HCT116 (cell line): ENCODE results near the gene ATP5F1D. TPM values are rescaled to one million over a fixed set of nuclear protein-coding genes. Genes with fewer than 3 reads are reported as not detected.

Experiments
- ATAC-seq: fragments of 200-7000 bp; cut with Tn5 transposase; 2 replicates; pipeline ENCODE4 v1.9.1; 2020; ENCODE audit warnings: mild to moderate bottlenecking, moderate library complexity
- BruUV-seq: library from RNA; stranded (reverse); fragments of 400-500 nt; replicated peaks from 2 replicates; lab custom pipeline; 2021; lab: Mats Ljungman, UMichigan
- CTCF ChIA-PET: fragments of 300-600 bp; sonication (Branson Sonifier 250); formaldehyde crosslinking; loops from one replicate; lab custom pipeline; 2021; ENCODE audit warnings: antibody characterized with exemption; lab: Charles Lee
- POLR2A ChIA-PET: fragments of 300-600, 350-600 bp; sonication (Branson Sonifier 250); formaldehyde crosslinking; loops from one replicate; lab custom pipeline; 2021; ENCODE audit warnings: antibody characterized with exemption; lab: Charles Lee
- RAD21 ChIA-PET, 2 experiments: fragments of 300-600 bp; sonication (Branson Sonifier 250); formaldehyde crosslinking; loops; one replicate each; lab custom pipeline; 2023; ENCODE audit warnings: low total read pairs in 2 of 2; ENCODE audit not compliant: uncharacterized antibody in 2 of 2, unreplicated experiment in 2 of 2, low non-redundant PET in 1 of 2; lab: Charles Lee
- DNase-seq: peaks from one replicate; pipeline ENCODE4 v3.0.0-alpha.2; 2010; ENCODE audit warnings: low read depth, low spot score
- H2AFZ ChIP-seq: fragments of 200-600 bp; shearing (Covaris generic), sonication (generic); 2 replicates; pipeline ENCODE4 v1.6.1; 2017; ENCODE audit warnings: low read depth, mixed run types, mixed read lengths, antibody characterized with exemption, low read length; ENCODE audit not compliant: poor library complexity, severe bottlenecking
- H3K27ac ChIP-seq: 2 replicates; pipeline ENCODE4 v1.5.1; 2012; ENCODE audit warnings: low read depth, low read length
- H3K27me3 ChIP-seq: fragments of 200-600 bp; sonication (generic); 2 replicates; pipeline ENCODE4 v1.6.1; 2016; ENCODE audit warnings: mixed run types, low read length, mixed read lengths; ENCODE audit not compliant: insufficient read depth
- H3K36me3 ChIP-seq, 2 experiments: fragments of 200-500 bp in 1 of 2; fragments of 200-600 bp in 1 of 2; sonication (Bioruptor generic) in 1 of 2; sonication (generic) in 1 of 2; 2 replicates each; pipeline versions ENCODE4 v1.5.1 to v1.6.1; 2014 to 2016; ENCODE audit warnings: low read length in 2 of 2, inconsistent platforms in 1 of 2, mixed read lengths in 1 of 2, mixed run types in 1 of 2; ENCODE audit not compliant: insufficient read depth in 2 of 2, control insufficient read depth in 1 of 2
- H3K4me1 ChIP-seq, 2 experiments: fragments of 200-600 bp in 1 of 2; sonication (generic) in 1 of 2; 2 replicates each; pipeline versions ENCODE4 v1.5.1 to v1.6.1; 2012 to 2017; ENCODE audit warnings: low read length in 2 of 2, inconsistent platforms in 1 of 2, mild to moderate bottlenecking in 1 of 2, mixed read lengths in 1 of 2, mixed run types in 1 of 2, moderate library complexity in 1 of 2; ENCODE audit not compliant: insufficient read depth in 2 of 2, control insufficient read depth in 1 of 2
- H3K4me2 ChIP-seq: fragments of 200-600 bp; sonication (generic); 2 replicates; pipeline ENCODE4 v1.6.1; 2017; ENCODE audit warnings: mixed run types, low read length, mixed read lengths
- H3K4me3 ChIP-seq, 2 experiments: fragments of 200-600 bp in 1 of 2; sonication (generic) in 1 of 2; replicated peaks in 1 of 2; 2 replicates each; pipeline ENCODE4 v1.5.1; 2011 to 2016; ENCODE audit warnings: low read length in 2 of 2, control low read depth in 1 of 2, low read depth in 1 of 2, mild to moderate bottlenecking in 1 of 2, mixed read lengths in 1 of 2, mixed run types in 1 of 2
- H3K79me2 ChIP-seq: fragments of 200-600 bp; sonication (generic); 2 replicates; pipeline ENCODE4 v1.6.1; 2017; ENCODE audit warnings: mild to moderate bottlenecking, mixed run types, low read length, moderate library complexity, mixed read lengths; ENCODE audit not compliant: insufficient read depth
- H3K9ac ChIP-seq: fragments of 200-600 bp; sonication (generic); 2 replicates; pipeline ENCODE4 v1.6.1; 2016; ENCODE audit warnings: low read length, mixed read lengths
- H3K9me2 ChIP-seq: fragments of 200-600 bp; sonication (generic), shearing (Covaris generic); 2 replicates; pipeline ENCODE4 v1.6.1; 2017; ENCODE audit warnings: mixed run types, mild to moderate bottlenecking, moderate library complexity; ENCODE audit not compliant: insufficient read depth
- H3K9me3 ChIP-seq, 2 experiments: fragments of 200-500 bp in 1 of 2; fragments of 200-600 bp in 1 of 2; sonication (Bioruptor generic) in 1 of 2; sonication (generic) in 1 of 2; 2 replicates each; pipeline ENCODE4 v1.6.1; 2014 to 2017; ENCODE audit warnings: low read length in 2 of 2, mixed read lengths in 2 of 2, inconsistent platforms in 1 of 2, low read depth in 1 of 2, mild to moderate bottlenecking in 1 of 2, mixed run types in 1 of 2, moderate library complexity in 1 of 2; ENCODE audit not compliant: control insufficient read depth in 1 of 2, insufficient read depth in 1 of 2
- H4K20me1 ChIP-seq: fragments of 200-600 bp; sonication (generic), shearing (Covaris generic); 2 replicates; pipeline ENCODE4 v1.6.1; 2017; ENCODE audit warnings: mixed run types, mild to moderate bottlenecking, moderate library complexity; ENCODE audit not compliant: insufficient read depth
- SP1 ChIP-seq: IDR thresholded peaks from 2 replicates; pipeline ENCODE4 v1.6.1; 2012; ENCODE audit warnings: low read depth
- ZFX ChIP-seq: fragments of 450-650 bp; IDR thresholded peaks from 2 replicates; pipeline ENCODE4 v1.6.1; 2017
- ZNF274 ChIP-seq: fragments of 200-500 bp; sonication (Bioruptor generic); IDR thresholded peaks from 2 replicates; pipeline ENCODE4 v1.6.1; 2014; ENCODE audit warnings: mild to moderate bottlenecking, low read depth, low read length, inconsistent platforms
- intact Hi-C: fragments of 100-400 bp; cut with micrococcal nuclease; formaldehyde crosslinking; loops from 2 replicates; pipeline ENCODE4 v1.10.0; 2022
- total RNA-seq: library from RNA; stranded (reverse); gene quantifications from one replicate; pipeline ENCODE4 v1.2.1, GENCODE V29; 2021; ENCODE audit not compliant: unreplicated experiment
- TF ChIP-seq, protein P1 (sequence below): IDR thresholded peaks from 2 replicates; pipeline ENCODE4 v1.6.1; 2011; ENCODE audit warnings: mild to moderate bottlenecking, low read length, moderate library complexity; ENCODE audit not compliant: insufficient replicate concordance; ENCODE audit errors: extremely low read depth

The ATP5F1D gene
- total RNA-seq, 1 experiment from 2014 or later = 428 TPM

DNA sequence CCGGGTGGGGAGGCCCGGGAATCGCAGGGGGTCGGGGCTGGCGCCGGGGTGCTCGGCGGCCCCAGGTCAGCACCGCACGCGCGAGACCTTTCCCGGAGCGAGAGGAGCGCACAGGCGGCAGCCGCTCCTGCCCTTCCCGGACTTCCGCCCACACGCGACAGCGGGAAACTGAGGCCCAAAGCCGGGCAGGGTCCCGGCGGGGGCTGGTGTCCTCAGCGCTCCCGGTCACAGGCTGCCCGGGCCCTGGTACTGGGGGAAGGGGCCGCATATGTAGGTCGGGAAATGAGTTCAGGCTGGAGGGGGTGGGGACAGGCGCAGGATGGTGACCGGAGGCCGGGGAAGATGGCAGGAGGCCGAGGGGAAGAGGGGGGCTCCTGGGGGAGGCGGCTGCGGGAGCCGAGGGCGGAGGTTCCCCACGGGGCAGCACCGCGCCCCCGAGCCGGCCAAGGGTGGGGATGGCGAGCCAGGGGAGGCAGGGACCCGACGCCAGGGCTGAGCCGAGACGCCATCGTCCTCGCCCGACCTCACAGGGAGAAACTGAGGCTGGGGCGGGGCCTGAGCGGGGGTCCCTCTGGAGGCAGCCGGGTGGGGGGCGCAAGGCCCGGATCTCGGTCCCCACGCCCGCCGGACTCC is 4.4 kb upstream of the ATP5F1D start:
- Histone ChIP-seq H3K9me2 (no peaks in the 10 kb centered on the region), H3K4me2 (peak overlapping the region; percentile 94), H3K79me2 (peaks cover 27% of the 10 kb centered on the region), H3K4me3 (peak overlapping the region; percentile 83 to 96), H3K27ac (peak overlapping the region; percentile 94), H3K36me3 (peaks cover 3 to 16% of the 10 kb centered on the region in 2 experiments; a peak in 3 of 4 replicates), H2AFZ (no peak overlapping the region), H3K9ac (peak overlapping the region; percentile 95), H4K20me1 (no peaks in the 10 kb centered on the region), H3K9me3 (no peaks in the 10 kb centered on the region), H3K4me1 (peaks cover 28 to 52% of the 10 kb centered on the region in 2 experiments), H3K27me3 (no peaks in the 10 kb centered on the region)
- ChIA-PET RAD21 (no interaction called here), POLR2A (no interaction called here), CTCF (no interaction called here)
- ATAC-seq = 0 out of 2 replicates have a peak, but pooled peaks have one; percentile 1
- DNase-seq = no peak
- intact Hi-C loops = no loop called here
- TF ChIP-seq ZNF274 (no peak), ZFX (peak; percentile 50), SP1 (no peak)
- TF ChIP-seq, protein P1, sequence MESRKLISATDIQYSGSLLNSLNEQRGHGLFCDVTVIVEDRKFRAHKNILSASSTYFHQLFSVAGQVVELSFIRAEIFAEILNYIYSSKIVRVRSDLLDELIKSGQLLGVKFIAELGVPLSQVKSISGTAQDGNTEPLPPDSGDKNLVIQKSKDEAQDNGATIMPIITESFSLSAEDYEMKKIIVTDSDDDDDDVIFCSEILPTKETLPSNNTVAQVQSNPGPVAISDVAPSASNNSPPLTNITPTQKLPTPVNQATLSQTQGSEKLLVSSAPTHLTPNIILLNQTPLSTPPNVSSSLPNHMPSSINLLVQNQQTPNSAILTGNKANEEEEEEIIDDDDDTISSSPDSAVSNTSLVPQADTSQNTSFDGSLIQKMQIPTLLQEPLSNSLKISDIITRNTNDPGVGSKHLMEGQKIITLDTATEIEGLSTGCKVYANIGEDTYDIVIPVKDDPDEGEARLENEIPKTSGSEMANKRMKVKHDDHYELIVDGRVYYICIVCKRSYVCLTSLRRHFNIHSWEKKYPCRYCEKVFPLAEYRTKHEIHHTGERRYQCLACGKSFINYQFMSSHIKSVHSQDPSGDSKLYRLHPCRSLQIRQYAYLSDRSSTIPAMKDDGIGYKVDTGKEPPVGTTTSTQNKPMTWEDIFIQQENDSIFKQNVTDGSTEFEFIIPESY = no peak
- no TSS peak for BruUV-seq
